Hippocampal formation (tissue), 2 donors: ENCODE results near the gene BRD4.

ENCODE experiments used
- DNase-seq, 2 donors: peaks; one replicate each; lab custom pipeline; 2025; lab: John Stamatoyannopoulos, UW

BRD4 gene

GRCh38 chr19:15248648-15249527 lies 83.5 kb downstream of the BRD4 start:
- peak in 1 of 2 donors; percentile 14 for DNase-seq

- no peak for DNase-seq
Observed at GRCh38 chr19:15248106-15248505, 84.2 kb downstream of the BRD4 start.

- no peak for DNase-seq
Observed at GRCh38 chr19:15247107-15248014, 85.0 kb downstream of the BRD4 start.

- DNase-seq: no peak
Observed at GRCh38 chr19:15246198-15246481, 86.2 kb downstream of the BRD4 start.

GRCh38 chr19:15245370-15246197 lies 86.8 kb downstream of the BRD4 start:
- no peak for DNase-seq

GRCh38 chr19:15244808-15245207 lies 87.5 kb downstream of the BRD4 start:
- no peak for DNase-seq

GRCh38 chr19:15244106-15244803 lies 88.1 kb downstream of the BRD4 start:
- DNase-seq: no peak

GRCh38 chr19:15243236-15243957 lies 88.9 kb downstream of the BRD4 start:
- no peak for DNase-seq

- DNase-seq: no peak
Observed at GRCh38 chr19:15241259-15241910, 91.0 kb downstream of the BRD4 start.

- no peak for DNase-seq
Observed at GRCh38 chr19:15240515-15240914, 91.8 kb downstream of the BRD4 start.

GRCh38 chr19:15239337-15239949 lies 92.9 kb downstream of the BRD4 start:
- DNase-seq: no peak

GRCh38 chr19:15238639-15239155 lies 93.6 kb downstream of the BRD4 start:
- DNase-seq: no peak

GRCh38 chr19:15237759-15238638 lies 94.3 kb downstream of the BRD4 start:
- DNase-seq: no peak

GRCh38 chr19:15236886-15237285 lies 95.5 kb downstream of the BRD4 start:
- DNase-seq: no peak

- DNase-seq: no peak
Observed at GRCh38 chr19:15235781-15236180, 96.6 kb downstream of the BRD4 start.

- DNase-seq: no peak
Observed at GRCh38 chr19:15234431-15235130, 97.8 kb downstream of the BRD4 start.

GRCh38 chr19:15231271-15231670 lies 101.1 kb downstream of the BRD4 start:
- DNase-seq: no peak

- DNase-seq: no peak
Observed at GRCh38 chr19:15227261-15227660, 105.1 kb downstream of the BRD4 start.
